Putamen (tissue), 1 donor: ENCODE results near the gene TUT7.
"Not testable (repeated sequence)": the region's sequence is repeated elsewhere in the genome, so short reads cannot be mapped to it uniquely, and the experiment has no call there.

Source experiments
- DNase-seq: peaks from one replicate; pipeline ENCODE4 v3.0.0-alpha.2; 2016; ENCODE audit warnings: low spot score

TUT7 gene

GRCh38 chr9:86304236-86304730 is 49.9 kb downstream of the TUT7 start:
- no peak for DNase-seq

GRCh38 chr9:86303316-86303975 is 50.8 kb downstream of the TUT7 start:
- no peak for DNase-seq

- no peak for DNase-seq
These were observed 52.5 kb downstream of the TUT7 start for GRCh38 chr9:86301686-86302085.

GRCh38 chr9:86300701-86301100 is 53.5 kb downstream of the TUT7 start:
- no peak for DNase-seq

- DNase-seq, result no peak
These were observed 55.3 kb downstream of the TUT7 start for GRCh38 chr9:86298873-86299272.

DNA sequence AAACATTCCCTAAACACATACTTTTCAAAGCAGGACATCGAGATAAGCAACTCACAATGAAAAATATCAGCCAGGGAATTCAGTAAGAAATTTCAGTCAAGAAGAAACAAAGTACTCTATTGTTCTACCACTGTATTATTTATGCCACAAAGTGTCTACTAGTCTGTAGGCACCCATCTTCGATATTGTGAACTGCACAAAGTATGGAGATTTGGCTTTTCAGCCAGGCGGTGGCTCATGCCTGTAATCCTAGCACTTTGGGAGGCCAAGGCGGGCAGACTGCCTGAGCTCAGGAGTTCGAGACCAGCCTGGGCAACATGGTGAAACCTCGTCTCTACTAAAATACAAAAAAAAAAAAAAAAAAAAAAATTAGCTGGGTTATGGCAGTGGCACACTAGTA is 63.9 kb downstream of the TUT7 start:
- DNase-seq, result not testable (repeated sequence)

DNA sequence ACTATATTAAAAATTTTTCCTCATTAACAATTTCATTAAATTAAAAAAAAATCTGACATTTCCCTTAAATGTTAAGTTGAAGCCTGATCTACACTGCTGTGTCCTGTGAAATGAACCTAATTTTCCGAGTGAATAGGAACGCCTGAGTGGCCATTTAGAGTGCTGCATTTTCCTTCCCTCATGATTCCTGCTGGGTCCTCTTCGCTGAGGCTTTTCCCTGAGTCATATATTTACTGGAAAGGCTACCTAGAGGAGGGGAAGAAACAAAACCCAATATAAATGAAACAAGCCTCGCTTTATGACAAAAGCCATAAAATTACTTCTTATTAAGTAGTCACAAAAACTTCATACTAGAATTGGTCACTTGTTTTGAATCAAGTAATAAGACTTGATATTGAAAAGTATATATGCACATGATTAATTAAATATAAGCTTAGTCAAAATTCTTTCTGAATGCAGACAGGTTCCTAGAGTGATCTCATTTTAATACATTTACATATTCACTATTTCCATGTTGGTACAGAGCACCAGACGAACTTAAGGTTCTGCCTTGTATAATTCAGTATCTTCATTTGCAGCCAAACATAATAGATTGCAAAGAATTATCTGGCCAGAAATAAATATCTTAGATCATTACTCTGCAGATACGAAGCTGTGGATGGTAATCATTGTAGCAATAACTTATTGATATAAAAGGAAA is 65.6 kb downstream of the TUT7 start:
- no peak for DNase-seq

DNA sequence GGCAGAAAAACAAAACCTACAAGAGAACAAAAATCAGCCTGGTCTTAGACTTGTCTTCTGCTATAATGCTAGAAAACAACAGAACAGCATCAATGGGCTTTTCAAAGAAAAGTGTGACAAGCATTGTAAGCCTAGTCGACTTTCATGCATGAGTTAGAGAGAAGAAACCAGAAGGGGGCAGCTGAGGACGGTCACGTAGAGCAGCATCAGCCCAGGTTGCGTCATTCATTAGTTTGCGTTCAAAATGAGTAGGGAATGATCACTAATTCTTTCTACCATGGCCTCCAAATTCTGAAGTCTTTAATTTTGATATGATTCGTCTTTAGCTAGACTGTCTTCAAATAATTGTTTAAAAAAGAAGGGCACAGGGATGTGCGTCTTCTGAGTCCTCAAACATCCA is 67.2 kb downstream of the TUT7 start:
- no peak for DNase-seq

DNA sequence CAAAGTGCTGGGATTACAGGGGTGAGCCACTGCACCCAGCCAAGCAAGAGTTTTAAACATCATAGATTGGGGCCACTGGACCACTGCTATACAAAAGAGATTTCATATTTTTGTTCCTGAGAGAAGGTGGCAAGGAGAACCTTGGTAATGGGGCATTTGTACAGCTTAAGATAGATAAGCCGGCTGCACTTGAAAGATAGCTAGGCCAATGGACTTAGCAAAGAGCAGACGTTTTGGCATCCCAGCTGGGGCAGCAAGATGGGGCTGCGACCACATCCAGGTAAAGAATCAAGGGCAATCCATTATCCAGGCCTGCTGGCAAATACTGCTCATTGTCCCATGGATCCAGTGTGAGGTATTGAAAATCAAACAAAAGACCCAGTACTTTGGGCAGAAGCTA is 67.9 kb downstream of the TUT7 start:
- DNase-seq, result no peak

DNA sequence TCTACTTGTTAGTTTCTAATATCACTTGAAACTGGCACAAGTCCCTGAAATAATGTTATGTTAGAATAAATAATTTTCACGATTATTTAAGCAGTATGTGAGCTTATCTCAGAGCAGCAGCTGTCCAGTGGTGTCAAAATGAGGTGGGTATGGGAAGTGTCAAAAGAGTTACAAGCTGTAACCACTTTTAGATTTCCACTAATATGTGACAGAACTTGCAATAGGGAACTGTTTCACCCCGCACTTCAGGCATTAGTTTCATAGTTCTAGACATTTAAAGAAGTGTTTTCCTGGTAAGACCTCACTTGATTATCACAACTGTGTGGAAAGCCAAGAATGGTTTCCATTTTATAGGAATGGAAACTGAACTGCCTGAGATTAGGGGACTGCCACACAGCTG is 68.9 kb downstream of the TUT7 start:
- DNase-seq, result no peak

- peak; percentile 57 for DNase-seq
These were observed 71.2 kb downstream of the TUT7 start for GRCh38 chr9:86282979-86283535.

- peak; percentile 96 for DNase-seq
These were observed 71.9 kb downstream of the TUT7 start, which contains the start of gene ISCA1 for GRCh38 chr9:86282077-86282978. ISCA1 (minus strand) TSS chr9:86282538; CDS start chr9:86282458, 80 bp downstream.

GRCh38 chr9:86281593-86282076 is 72.6 kb downstream of the TUT7 start:
- no peak for DNase-seq

- no peak for DNase-seq
These were observed 73.6 kb downstream of the TUT7 start for GRCh38 chr9:86280580-86280979.

GRCh38 chr9:86279839-86280238 is 74.4 kb downstream of the TUT7 start:
- no peak for DNase-seq

- DNase-seq, result no peak
These were observed 77.1 kb downstream of the TUT7 start for GRCh38 chr9:86277072-86277471.

GRCh38 chr9:86275962-86276361 is 78.2 kb downstream of the TUT7 start:
- no peak for DNase-seq

- no peak for DNase-seq
These were observed 79.2 kb downstream of the TUT7 start for GRCh38 chr9:86274821-86275643.

GRCh38 chr9:86272221-86272620 is 82.0 kb downstream of the TUT7 start:
- no peak for DNase-seq

GRCh38 chr9:86263876-86264275 is 90.3 kb downstream of the TUT7 start:
- no peak for DNase-seq

GRCh38 chr9:86262492-86262891 is 91.7 kb downstream of the TUT7 start:
- no peak for DNase-seq
